CD4-positive, alpha-beta T cell treated with Interleukin-6 for 4 hours (primary cell): ENCODE data around the gene FIZ1.

Experiments
- DNase-seq: peaks from one replicate; pipeline ENCODE4 v3.0.0-alpha.2; 2020; ENCODE audit warnings: mixed read lengths

The FIZ1 gene

GRCh38 chr19:55611983-55612645, 12.8 kb upstream of the FIZ1 start:
- no peak for DNase-seq

DNA sequence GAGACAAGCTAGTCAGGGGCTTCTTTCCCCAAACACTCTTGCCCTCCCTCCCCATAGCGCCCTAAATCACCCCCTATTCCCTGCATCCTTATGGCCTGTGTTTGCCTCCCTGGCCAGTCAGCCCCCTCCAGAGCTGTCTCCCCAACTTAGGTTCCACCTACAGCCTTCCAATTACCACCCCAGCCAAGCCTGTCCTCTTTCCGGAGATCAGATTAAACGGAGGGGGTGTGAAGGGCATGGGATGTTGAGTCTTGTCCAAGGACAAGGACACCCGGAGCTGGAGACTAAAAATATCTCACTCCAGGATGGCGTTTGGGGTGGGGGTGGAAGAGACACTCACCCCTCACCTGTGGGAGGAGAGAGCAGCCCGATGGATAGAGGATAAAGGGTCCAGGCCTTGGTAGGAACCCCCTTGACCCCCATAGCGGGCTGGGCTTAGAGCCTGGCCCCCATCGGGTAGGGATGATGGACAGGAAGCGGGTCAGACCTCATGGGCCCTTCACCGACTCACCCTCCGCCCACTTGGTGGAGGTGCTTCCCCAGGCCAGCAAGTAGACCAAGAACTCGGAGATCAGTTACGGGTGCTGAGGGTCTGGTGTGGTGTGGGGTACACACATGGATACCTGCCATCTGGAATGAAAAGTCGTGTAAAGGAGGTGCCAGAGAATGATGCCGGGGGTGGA, 12.1 kb upstream of the FIZ1 start:
- no peak for DNase-seq

DNA sequence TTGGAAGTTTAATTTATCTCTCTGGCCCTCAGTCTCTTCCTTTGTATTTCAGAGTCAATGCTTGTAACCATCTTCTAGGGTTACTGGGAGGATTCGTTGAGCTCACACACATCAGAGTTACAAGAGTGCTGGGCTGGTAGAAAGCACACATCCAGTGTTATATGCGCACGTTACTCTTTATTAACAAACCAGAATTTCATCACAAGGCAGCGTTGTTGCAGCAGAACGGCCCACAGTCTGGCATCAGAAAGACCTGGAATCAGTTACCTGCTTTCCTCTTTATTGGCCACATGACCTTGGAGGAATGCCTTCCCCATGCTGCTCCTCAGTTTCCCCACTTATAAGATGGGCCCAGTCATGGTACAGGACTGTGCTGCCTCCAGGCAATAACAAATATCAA, 10.0 kb upstream of the FIZ1 start:
- DNase-seq, result no peak

- DNase-seq, result no peak
Measured at GRCh38 chr19:55606817-55607216, 7.5 kb upstream of the FIZ1 start.

DNA sequence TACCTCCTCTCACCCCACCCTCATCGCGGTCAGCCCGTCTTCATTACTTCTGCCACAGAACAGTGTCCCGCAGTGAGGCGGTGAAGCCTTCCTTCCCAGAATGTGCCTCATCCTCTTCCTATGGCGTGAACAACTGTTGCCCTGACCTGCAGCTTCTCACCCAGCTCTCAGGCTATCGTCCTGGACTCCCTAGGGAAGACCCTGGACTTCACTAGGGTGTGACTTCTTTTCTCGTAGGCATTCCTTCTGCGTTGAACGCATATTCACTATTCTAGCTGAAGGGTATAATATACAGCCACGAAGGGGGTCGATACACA, 7.1 kb upstream of the FIZ1 start:
- DNase-seq, result no peak

GRCh38 chr19:55605637-55606470, 6.5 kb upstream of the FIZ1 start, which contains the start of gene ZNF865:
Gene ZNF865 (plus strand): TSS chr19:55605647. CDS start chr19:55613619, 7,972 bp downstream.
- peak; percentile 74 for DNase-seq

DNA sequence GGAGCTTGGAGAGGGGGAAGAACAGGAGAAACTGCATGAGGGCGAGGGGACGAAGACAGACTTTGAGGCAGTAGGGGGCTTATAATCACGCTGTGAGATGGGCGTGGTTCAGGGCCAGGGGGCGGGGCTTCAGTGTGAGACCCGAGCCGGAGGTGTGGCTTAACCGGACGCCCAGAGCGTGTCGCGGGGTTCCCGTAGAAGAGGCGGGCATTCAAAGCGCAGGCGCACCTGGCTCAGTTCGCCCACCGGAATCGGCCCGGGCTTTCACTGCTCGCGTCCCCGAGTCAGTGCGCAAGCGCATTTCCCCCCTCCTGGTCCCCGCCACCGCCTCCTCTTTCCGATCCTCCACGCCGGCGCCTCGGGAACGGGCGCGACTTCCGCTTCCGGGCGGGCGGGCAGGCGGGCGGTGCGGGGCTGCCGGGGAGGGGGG, 5.9 kb upstream of the FIZ1 start:
- DNase-seq, result peak; percentile 99

DNA sequence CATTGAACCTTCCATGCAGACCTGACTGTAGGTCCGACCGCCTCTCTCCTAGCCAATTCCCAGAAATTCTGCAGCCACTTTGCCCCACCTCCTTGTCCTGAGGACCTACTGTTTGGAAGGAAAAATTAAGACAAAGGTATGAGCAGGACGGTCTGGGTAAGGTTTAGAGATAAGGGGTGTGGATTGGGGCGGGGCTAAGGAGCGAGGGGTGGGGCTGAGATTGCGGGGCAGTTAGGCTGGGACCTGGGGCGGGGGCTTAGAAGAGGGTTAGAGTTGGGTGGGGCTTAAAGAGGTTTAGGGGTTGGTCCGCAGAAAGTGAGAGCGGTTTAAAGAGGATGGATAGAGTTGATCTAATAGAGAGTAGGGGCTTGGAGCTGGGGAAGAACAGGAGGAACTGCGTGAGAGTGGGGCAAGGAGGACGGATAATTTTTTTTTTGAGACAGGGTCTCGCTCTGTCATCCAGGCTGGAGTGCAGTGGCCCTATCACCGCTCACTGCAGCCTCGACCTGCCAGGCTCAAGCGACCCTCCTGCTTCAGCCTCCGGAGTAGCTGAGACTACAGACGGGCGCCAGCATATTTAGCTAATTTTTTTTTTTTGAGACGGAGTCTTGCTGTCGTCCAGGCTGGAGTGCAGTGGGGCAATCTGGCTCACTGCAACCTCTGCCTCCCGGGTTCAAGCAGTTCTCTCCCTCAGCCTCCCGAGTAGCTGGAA, 4.4 kb upstream of the FIZ1 start:
- no peak for DNase-seq

DNA sequence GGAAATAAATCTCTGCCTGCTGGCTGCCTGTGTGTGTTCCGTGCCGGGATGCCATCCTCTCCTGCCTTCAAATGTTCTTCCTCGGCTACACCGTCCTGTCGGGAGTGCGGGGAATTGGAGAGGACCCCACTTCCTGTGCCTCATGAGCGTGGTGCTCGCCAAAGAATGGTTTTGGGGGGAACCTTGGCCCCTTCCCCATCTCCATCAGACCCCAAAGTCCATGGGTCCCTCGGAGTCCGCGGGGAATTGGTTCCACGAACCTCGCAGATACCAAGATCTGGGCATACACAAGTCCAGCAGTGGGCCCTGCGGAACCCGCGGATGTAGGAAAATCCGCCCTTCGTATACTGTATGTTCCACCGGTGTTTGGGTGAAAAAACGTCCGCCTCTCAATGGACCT, 3.8 kb upstream of the FIZ1 start:
- DNase-seq, result no peak

DNA sequence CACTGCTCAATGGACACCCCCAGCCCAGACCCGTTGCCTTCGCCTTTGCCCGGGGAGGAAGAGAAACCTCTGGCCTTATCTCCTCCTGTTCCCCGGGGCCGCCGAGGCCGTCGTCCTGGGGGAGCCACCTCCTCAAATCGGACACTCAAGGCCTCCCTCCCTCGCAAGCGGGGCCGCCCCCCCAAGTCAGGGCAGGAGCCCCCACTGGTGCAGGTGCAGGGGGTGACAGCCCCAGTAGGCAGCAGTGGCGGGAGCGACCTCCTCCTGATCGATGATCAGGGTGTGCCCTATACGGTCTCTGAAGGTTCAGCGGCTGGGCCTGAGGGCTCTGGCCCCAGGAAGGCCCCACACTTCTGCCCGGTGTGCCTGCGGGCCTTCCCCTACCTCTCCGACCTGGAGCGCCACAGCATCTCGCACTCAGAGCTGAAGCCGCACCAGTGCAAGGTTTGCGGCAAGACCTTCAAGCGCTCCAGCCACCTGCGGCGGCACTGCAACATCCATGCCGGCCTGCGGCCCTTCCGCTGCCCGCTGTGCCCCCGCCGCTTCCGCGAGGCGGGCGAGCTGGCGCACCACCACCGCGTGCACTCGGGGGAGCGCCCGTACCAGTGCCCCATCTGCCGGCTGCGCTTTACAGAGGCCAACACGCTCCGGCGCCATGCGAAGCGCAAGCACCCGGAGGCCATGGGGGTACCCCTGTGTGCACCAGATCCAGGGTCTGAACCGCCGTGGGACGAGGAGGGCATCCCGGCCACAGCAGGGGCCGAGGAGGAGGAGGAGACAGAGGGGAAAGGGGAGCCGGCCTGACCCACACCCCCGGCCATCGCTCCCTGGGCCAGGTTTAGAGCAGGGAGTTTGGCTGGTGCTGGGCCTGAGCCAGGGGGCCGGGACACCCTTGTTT, 3.0 kb upstream of the FIZ1 start:
- DNase-seq, result no peak

- DNase-seq, result no peak
Measured at GRCh38 chr19:55601084-55601483, 1.8 kb upstream of the FIZ1 start.

DNA sequence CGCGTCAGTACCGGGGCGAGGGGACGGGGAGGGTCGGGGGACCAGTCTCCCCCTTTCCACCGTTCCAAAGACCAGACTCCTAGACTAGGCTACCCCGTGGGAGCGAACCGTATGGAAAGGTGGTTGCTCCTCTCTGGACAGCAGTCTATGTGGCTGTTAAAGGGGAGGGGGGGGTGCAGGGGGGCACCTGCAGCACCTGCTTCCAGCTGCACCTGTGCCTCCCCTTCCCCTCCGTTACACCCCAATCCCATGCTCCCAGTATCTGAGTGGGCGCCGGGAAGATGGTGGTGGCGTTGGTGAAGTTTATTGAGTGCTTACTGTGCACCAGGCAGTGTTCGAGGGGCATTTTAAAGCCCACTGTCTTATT, 1.3 kb upstream of the FIZ1 start:
- DNase-seq, result no peak

- peak; percentile 85 for DNase-seq
Measured at GRCh38 chr19:55599842-55600661, 735 bp upstream of the FIZ1 start, which contains the start of gene ZNF524. Gene ZNF524 (plus strand): TSS chr19:55600288. CDS start chr19:55602113, 1,825 bp downstream.

DNA sequence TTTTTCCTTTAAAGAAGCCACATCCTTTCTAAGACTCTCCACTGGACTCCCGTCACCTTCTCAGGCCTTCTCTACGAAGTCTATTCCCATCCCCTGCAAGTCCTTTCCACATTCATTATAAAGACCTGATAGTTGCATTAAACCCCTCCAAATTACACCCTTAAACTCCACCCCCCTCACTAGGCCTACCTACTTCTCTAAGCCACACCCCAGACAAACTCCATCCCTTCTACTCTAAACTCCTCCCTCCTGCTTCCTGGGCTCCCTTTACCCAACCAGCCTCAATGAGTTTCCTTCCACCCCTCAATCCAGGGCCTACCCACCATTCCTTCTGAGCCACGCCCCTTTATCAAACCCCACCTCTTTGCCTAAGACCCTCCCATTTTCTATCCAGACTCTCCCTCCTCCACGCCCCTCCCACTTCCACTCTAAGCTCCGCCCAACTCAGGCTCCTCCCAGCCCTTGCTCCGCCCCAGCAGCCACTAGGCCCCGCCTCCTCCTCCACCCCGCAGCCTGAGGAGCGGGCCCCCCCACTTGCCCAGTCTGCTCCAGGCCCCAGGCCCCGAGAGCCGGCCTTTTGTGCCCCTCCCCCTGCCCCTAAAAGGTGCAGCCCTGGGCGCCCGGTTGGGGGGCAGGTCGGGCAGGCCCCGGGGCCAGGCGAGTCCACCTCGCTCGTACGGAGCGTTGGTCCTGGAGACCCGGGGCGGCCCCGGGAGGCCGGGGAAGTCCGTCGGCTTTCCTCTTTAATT, 424 bp downstream of the FIZ1 start:
- DNase-seq, result peak; percentile 80

- DNase-seq, result no peak
Measured at GRCh38 chr19:55598034-55598433, 1.3 kb downstream of the FIZ1 start.

DNA sequence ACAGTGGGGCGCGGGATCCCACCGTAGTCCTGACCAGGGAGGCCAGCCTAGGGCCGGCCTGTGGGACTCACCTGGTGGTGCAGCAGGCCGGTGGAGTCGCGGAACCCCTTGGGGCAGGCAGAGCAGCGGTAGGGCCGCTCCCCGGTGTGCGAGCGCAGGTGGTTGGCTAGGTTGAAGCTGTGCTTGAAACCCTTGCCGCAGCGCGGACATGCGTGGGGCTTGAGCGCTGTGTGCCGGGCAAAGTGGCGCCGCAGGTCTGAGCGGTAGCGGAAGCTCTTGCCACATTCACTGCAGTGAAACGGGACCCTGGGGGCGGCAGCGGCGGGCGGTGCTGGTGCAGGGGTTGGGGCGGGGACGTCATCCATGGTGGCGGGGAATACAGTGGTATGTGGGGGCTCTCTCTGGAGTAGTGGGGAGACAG, 1.8 kb downstream of the FIZ1 start:
- DNase-seq, result no peak

DNA sequence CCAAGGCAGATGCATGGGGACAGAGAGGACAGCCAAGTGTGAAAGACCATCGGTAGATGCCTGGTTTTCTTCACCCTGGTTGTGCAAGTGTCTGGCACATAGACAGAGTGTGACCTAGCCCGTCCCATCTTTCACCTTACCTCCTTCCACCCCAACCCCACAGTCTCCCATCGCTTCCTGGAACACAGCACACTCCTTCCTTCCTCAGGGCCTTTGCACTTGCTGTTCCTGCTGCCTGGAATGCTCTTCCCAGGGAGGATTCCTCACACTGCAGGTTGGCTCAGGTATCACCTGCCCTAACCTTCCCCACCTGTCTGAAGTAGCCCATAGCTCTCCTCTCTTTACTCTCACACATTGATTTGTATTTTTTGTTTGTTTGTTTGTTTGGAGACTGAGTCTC, 3.0 kb downstream of the FIZ1 start:
- DNase-seq, result no peak

DNA sequence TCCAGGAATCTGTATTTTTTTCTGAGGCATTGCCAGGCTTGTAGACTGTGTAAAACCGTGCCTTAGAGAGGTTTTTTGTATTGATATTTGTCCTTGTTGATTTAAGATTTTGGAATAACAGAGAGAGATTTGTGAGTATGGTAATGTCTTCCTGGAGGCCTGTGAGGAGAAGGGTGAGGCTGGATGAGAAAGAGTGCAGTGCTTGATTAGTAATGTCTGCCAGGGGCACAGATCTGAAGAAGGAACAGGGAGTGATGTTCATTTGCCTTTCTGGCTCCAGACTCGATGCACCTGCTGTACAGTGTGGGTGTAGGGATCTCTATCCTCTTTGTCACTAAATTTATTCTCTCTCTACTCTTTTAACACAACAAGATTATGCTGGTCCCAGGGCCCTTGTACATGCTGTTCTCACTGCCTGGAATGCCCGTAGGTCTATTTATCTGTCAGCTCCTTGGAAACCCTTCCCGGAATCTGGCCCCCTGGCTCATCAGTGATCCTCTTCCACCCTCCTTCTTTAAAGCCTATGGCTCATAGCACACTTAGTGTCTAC, 4.2 kb downstream of the FIZ1 start:
- DNase-seq, result no peak

- DNase-seq, result no peak
Measured at GRCh38 chr19:55593096-55593772, 6.1 kb downstream of the FIZ1 start.
